GM21576 (cell line): Measurements from ENCODE around the gene POM121C.
A peak's percentile ranks its signal among the peaks of the same experiment; 100 is the strongest.
"Not testable (repeated sequence)": the region's sequence is repeated elsewhere in the genome, so short reads cannot be mapped to it uniquely, and the experiment has no call there.

Source experiments
- ATAC-seq: cut with Tn5 transposase; IDR thresholded peaks from one replicate; pipeline ENCODE4 v1.9.1; 2021; ENCODE audit warnings: mild to moderate bottlenecking, moderate library complexity; ENCODE audit not compliant: unreplicated experiment

POM121C gene

DNA sequence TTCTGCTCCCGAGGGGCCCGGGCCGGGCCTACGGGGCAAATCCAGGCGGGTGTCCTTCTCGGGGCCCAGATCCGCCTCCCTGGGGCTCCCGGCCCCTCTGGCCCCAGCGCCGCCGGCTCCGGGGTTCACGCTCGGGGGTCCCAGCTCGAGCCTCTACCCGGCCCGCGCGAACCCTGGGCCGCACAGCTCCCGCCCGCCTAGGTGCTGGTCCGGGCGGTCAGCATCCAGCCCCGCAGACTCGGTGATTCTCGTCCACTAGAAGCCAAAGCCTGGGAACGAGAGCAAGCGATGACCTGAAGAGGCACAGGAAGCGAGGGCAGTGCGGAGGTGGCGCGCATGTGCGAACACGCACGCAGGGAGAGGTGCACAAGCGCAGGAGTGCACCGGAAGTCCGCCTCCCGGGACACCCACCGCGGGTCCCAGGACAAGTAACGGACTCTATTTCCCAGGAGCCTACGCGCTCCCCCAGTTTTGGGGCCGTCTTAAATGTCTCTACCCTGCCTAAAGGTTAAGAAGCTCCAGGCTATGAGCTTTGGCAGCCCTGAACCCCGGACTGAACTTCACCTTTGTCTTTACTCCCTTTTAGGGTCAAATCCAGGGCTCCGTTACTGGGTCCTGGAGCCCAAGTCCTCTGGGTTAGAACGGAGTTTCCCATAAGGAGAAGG, at the start of gene POM121C:
POM121C (minus strand) TSS at position 321 of the 665 bp plus-strand sequence. CDS start 44,803 bp downstream, outside the sequence.
- ATAC-seq = peak; percentile 98

- peak; percentile 76 for ATAC-seq
These were observed 48.7 kb upstream of the POM121C start for GRCh38 chr7:75534727-75535307.

DNA sequence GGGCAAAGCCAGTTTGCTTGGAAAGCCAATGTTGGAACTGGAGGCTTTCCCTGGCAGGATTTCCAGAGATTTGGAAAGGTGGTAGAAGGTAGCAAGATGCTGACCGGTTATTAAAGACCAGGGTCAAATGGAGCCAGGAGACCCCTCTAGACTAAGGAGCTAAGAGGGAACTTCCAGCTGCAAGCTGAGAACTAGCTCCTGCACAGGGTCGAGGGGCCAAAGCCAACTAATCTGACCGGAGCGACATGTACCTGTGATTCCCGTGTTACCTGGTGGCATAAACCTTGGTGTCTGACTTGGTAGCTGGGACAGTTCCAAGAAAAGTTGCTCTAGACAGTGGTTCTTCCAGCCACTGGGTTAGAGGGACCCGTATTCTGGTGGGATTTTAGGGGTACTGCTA, 47.8 kb upstream of the POM121C start:
- no peak for ATAC-seq

DNA sequence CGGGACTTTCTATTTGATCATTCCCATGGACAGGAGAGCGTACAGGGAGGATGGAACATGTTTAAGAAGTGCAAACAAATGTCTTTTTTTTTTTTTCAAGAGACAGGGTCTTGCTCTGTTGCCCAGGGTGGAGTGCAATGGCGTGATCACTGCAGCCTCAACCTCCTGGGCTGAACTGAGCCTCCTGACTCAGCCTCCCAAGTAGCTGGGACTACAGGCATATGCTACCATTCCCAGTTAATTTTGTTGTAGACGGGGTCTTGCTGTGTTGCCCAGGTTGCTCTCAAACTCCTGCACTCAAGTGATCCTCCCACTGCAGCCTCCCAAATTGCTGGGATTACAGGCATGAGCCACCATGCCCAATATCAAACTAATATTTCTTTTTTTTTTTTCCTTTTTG, 46.5 kb upstream of the POM121C start:
- no peak for ATAC-seq

DNA sequence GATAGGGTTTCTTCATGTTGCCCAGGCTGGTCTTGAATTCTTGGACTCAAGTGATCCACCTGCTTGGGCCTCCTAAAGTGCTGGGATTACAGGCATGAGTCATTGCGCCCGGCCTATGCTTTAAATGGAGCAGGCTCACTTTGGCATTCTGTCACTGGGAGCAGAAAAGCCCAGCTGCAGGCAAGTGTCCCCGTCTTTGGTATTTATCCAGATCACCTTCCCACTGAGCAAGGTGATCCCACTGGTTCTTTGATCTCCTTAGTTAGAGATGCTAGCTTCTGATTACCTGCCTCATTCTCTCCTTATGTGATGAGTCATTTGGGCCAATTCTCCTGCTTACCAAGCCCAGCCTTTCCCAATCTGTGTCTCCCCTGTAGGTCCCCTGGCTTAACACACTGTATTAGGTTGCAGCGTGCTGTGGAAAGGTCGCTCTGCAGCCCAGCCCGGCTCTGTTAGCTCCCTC, 45.3 kb upstream of the POM121C start:
- no peak for ATAC-seq

- not testable (repeated sequence) for ATAC-seq
These were observed 41.2 kb upstream of the POM121C start for GRCh38 chr7:75527224-75527722.

GRCh38 chr7:75521727-75522126, 35.6 kb upstream of the POM121C start:
- not testable (repeated sequence) for ATAC-seq

- ATAC-seq = not testable (repeated sequence)
These were observed 32.7 kb upstream of the POM121C start for GRCh38 chr7:75518842-75519241.

GRCh38 chr7:75509033-75509432, 22.9 kb upstream of the POM121C start:
- not testable (repeated sequence) for ATAC-seq

DNA sequence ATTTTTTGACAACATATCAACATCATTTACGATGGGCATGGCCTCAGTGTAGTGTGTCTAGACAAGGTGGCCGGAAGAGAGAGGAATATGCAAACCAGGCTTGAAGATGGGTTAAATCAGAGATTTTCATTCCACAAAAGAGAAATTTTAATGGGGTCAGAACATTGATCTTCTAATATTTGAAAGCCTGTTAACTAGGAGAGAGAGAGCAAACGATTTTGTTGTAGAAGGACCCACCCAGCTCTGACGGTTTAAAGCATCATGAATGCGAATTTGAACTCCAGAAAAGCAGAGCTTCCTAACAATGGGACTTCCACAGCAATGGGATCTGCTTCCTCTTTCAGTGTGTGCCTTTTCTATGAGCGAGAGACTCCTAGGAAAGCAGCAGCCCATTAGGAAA, 5.9 kb upstream of the POM121C start, which contains the start of gene SPDYE5:
SPDYE5 (plus strand) TSS at position 301 of the 400 bp plus-strand sequence. CDS start 1,728 bp downstream, outside the sequence.
- not testable (repeated sequence) for ATAC-seq

DNA sequence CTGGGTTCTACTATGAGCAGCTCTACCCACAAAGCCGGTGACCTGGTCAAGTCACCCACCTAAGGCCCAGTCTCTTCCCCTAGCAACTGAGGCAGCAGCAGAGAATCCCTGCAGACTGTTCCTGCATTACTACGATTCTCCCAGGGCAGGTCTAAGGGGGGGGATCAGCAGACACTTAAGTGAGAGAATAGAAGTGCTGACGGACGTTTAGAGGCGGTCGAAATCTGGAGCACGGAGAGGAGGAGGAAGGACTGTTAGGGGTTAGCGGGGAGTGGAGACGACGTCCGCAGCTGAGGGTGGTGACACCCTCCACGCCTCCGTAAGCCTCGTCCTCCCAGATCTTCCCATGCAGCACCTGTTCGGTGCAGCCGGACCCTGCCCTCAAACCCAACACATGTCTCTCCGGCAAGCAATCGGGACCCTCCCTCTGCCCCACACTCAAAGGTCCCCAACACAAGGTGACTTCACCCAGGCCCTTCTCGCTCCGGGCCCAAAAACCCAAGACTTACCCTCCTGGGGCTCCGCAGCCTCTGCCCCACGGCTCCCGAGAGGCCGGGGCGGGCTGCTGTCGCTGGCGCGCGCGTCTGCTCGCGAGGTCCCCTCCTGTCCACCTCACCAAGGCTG, 632 bp downstream of the POM121C start:
- ATAC-seq = not testable (repeated sequence)

DNA sequence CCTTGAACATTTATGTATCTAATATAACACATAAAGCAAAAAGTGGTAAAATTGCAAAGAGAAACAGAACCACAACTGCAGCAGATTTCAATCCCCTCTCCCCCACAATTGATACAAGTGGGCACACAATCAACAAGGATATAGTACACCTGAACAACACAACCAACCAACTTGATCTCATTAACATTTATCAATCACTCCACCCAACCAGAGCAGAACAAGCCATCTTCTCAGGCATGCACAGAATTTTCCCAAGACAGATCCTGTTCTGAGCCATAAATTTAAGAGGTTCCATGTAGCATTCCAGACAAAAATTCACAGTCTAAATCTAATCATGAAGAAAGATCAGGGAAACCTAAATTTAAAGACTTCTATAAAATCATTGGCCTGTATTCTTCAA, 5.8 kb downstream of the POM121C start:
- ATAC-seq = not testable (repeated sequence)

- not testable (repeated sequence) for ATAC-seq
These were observed 8.6 kb downstream of the POM121C start for GRCh38 chr7:75477457-75477856.

DNA sequence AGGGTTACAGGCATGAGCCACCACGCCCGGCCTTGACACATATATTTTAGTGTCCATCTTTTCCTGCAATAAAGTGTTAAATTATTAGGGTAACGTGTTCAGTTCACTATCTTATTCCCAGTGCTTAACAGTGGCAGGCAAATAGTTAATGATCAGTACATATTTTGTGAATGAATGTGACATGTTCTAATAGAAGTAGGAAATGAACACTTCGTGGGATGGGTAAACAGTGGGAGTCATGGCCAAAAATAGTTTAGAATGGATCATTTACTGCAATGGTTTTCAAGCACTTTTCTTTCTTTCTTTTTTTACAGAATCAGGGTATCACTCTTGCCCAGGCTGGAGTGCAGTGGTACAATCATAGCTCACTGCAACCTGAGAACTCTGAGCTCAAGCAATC, 15.9 kb downstream of the POM121C start:
- not testable (repeated sequence) for ATAC-seq

DNA sequence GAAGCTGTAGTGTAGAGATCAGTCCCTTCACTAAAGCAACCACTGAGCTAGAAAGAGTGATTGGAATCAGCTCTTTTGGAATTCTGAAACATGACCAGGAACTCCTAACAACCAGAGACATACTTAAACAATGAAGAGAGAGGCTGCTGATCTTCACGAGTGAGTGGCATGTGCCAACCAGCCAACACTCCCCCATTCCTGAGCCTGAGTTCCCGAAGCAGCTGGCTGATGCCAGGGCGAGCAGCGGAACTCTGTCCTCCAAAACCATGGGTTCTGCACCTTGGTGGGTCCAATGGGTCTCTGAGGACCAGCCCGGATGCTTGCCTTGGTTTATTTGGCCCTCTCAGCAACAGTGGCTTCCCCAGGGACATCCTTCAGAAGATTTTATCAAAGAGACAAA, 25.6 kb downstream of the POM121C start:
- ATAC-seq = not testable (repeated sequence)

DNA sequence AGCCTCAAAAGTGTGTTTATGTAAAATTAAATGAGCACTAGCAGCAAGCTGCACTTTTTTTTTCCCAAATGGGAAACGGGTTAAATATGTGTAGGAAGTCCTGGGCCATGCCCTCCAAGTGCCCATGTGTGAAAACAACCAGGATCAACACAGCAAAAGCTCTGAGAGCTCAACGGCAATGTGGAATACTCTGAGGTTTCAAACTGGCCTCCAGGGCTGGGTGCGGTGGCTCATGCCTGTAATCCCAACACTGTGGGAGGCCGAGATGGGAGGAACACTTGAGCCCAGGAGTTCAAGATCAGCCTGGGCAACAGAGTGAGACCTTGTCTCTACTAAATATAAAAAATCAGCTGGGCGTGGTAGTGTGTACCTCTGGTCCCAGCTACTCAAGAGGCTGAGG, 28.1 kb downstream of the POM121C start:
- ATAC-seq = not testable (repeated sequence)

GRCh38 chr7:75456403-75456802, 29.7 kb downstream of the POM121C start:
- not testable (repeated sequence) for ATAC-seq

DNA sequence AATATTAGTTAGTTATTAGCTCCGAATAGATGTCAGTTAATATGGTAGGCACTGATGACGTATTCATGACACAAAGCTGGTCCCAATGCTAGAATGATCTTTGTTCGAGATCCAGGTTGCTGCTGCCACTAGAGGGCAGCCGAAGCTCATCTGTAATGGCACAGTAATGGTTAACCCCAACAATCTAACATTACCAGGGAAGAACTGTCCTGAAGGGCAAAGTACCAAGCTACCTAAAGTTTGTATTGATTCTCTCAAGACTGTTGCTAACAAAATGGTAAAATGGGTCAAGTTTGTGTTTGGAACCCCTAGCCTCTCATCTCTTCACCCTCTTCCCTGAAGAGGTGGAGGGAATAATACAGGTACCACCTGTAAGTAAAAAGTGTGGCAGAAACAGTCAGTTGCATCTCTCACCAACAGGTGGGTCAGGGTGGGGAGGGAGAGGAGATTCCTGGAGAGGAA, 33.6 kb downstream of the POM121C start:
- ATAC-seq = peak; percentile 73

GRCh38 chr7:75449946-75450345, 36.2 kb downstream of the POM121C start:
- ATAC-seq = not testable (repeated sequence)

DNA sequence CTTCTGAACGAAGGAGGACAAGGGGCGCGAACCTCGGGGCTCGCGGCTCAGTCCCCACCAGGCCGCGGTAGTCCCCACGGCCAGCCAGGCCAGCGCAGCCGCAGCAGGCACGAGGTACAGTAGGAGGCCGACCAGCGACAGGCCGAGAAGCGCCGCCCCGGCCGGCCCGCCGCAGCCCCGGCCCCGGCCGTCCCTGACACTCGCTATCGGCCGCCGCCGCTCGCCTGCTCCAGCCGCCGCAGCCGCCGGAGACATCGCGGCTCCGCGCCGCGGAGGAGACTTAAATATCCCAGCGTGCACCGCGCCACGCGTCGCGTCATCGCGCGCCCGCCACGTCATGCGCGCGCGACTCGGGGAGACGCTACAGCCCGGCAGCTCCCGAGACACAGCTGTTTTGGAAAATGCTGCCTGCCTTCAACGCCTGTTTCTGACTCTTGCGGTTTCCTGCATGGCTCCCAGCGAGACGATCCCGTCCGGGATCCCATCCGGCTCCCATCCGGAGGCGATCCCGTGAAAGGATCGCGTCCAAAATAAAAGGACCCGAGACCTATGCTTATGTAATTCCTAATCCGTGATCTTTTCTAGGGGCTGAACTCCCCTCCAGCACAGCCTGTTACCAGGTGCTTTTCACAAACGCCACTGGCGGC, 43.5 kb downstream of the POM121C start:
- peak; percentile 77 for ATAC-seq

DNA sequence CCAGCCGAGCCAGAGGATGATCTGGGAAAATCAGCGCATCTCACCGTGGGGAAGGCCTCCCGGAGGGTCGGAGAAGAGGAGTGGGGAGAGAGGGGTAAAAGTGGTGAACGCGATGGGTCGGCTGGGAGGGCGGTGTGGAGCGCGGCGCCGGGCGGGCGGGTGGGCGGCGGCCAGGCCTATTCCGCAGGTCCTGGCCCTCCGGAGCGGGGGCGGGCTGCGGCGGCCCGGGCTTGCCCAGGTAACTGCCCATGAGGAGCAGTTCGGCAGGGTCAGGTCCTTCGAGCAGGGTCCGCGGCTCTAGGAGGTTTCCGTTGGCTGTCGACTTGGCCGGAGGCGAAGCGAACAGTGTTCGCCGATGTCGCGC, 44.0 kb downstream of the POM121C start:
- peak; percentile 41 for ATAC-seq
